Hepatocyte (in vitro differentiated cells): ENCODE results near the gene PYDC2.

Experiments
- EZH2 ChIP-seq: fragments of 200-600 bp; sonication (generic); IDR thresholded peaks from 2 replicates; pipeline ENCODE4 v1.6.1; 2016; ENCODE audit warnings: antibody characterized with exemption, mild to moderate bottlenecking, borderline replicate concordance
- EZH2phosphoT487 ChIP-seq: fragments of 200-600 bp; sonication (generic); IDR thresholded peaks from one replicate; pipeline ENCODE4 v1.6.1; 2018; ENCODE audit warnings: antibody characterized with exemption, mild to moderate bottlenecking, low read depth, moderate library complexity; ENCODE audit not compliant: unreplicated experiment, severe bottlenecking
- TF ChIP-seq, protein P1 (sequence below): fragments of 200-600 bp; sonication (generic); IDR thresholded peaks from 2 replicates; pipeline ENCODE4 v1.5.1; 2016; ENCODE audit warnings: antibody characterized with exemption, mild to moderate bottlenecking; ENCODE audit not compliant: poor library complexity

DNA sequence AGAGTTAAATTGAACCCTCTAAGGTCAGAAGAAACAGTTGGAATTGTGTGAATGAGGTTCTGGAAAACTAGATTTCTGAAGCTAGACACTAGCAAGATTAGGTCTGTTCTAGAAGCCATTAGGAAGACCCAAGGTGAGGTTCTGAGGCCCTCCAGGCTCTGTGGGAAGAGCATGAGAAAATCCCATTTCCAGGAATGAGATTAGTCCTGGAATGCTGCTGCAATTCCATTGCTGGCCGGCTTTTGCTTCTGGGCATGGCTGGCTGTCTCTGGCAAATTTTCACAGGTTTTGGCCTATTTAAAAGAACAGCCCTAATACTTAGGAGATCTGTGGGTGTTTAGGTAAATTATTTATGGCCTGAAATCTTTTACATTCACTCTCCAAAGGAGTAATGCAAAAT is 26.9 kb upstream of the PYDC2 start:
- TF ChIP-seq, protein P1, sequence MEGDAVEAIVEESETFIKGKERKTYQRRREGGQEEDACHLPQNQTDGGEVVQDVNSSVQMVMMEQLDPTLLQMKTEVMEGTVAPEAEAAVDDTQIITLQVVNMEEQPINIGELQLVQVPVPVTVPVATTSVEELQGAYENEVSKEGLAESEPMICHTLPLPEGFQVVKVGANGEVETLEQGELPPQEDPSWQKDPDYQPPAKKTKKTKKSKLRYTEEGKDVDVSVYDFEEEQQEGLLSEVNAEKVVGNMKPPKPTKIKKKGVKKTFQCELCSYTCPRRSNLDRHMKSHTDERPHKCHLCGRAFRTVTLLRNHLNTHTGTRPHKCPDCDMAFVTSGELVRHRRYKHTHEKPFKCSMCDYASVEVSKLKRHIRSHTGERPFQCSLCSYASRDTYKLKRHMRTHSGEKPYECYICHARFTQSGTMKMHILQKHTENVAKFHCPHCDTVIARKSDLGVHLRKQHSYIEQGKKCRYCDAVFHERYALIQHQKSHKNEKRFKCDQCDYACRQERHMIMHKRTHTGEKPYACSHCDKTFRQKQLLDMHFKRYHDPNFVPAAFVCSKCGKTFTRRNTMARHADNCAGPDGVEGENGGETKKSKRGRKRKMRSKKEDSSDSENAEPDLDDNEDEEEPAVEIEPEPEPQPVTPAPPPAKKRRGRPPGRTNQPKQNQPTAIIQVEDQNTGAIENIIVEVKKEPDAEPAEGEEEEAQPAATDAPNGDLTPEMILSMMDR = no peak
- TF ChIP-seq EZH2 (no peak), EZH2phosphoT487 (no peak)
